H9 (cell line): ENCODE measurements around the gene CAMTA1. TPM values are rescaled to one million over a fixed set of nuclear protein-coding genes. Genes with fewer than 3 reads are reported as not detected.

ENCODE experiments used
- DNase-seq: peaks from one replicate; pipeline ENCODE4 v3.0.0-alpha.2; 2017
- H2AFZ ChIP-seq: one replicate; pipeline ENCODE4 v1.6.1; 2013; ENCODE audit warnings: mild to moderate bottlenecking, low read length, control low read depth, moderate library complexity
- H2AK5ac ChIP-seq: 2 replicates; pipeline ENCODE4 v1.6.1; 2013; ENCODE audit warnings: low read length, control low read depth, mixed read lengths; ENCODE audit not compliant: insufficient read length
- H2BK120ac ChIP-seq: one replicate; pipeline ENCODE4 v1.6.1; 2013; ENCODE audit warnings: low read depth, mild to moderate bottlenecking, low read length, control low read depth, inconsistent platforms; ENCODE audit not compliant: poor library complexity, severe bottlenecking
- H2BK12ac ChIP-seq: 2 replicates; pipeline ENCODE4 v1.6.1; 2013; ENCODE audit warnings: low read length, control low read depth, mixed read lengths, low read depth; ENCODE audit not compliant: insufficient read length
- H2BK15ac ChIP-seq: 2 replicates; pipeline ENCODE4 v1.6.1; 2013; ENCODE audit warnings: low read depth, low read length, control low read depth
- H2BK20ac ChIP-seq: one replicate; pipeline ENCODE4 v1.6.1; 2013; ENCODE audit warnings: low read depth, mild to moderate bottlenecking, low read length, control low read depth, inconsistent platforms; ENCODE audit not compliant: poor library complexity, severe bottlenecking
- H2BK5ac ChIP-seq: 2 replicates; pipeline ENCODE4 v1.6.1; 2013; ENCODE audit warnings: low read length, control low read depth, mixed read lengths; ENCODE audit not compliant: insufficient read length
- H3K14ac ChIP-seq: 2 replicates; pipeline ENCODE4 v1.6.1; 2013; ENCODE audit warnings: low read length, control low read depth; ENCODE audit not compliant: insufficient read depth
- H3K18ac ChIP-seq: 2 replicates; pipeline ENCODE4 v1.6.1; 2013; ENCODE audit warnings: low read depth, mild to moderate bottlenecking, mixed read lengths, low read length, control low read depth; ENCODE audit not compliant: insufficient read length
- H3K23ac ChIP-seq: 2 replicates; pipeline ENCODE4 v1.6.1; 2013; ENCODE audit warnings: low read length, control low read depth, mixed read lengths, low read depth; ENCODE audit not compliant: insufficient read length
- H3K23me2 ChIP-seq: 2 replicates; pipeline ENCODE4 v1.6.1; 2013; ENCODE audit warnings: low read depth, mild to moderate bottlenecking, mixed read lengths, low read length, control low read depth; ENCODE audit not compliant: insufficient read length, poor library complexity, severe bottlenecking
- H3K27ac ChIP-seq: 2 replicates; pipeline ENCODE4 v1.5.1; 2013; ENCODE audit warnings: low read length, control low read depth, mixed read lengths, low read depth; ENCODE audit not compliant: insufficient read length
- H3K27me3 ChIP-seq: 2 replicates; pipeline ENCODE4 v1.6.1; 2013; ENCODE audit warnings: low read length, control low read depth, inconsistent platforms; ENCODE audit not compliant: insufficient read depth
- H3K4ac ChIP-seq: 2 replicates; pipeline ENCODE4 v1.6.1; 2013; ENCODE audit warnings: low read depth, mild to moderate bottlenecking, control low read depth, inconsistent platforms, low read length, moderate library complexity
- H3K4me1 ChIP-seq: 2 replicates; pipeline ENCODE4 v1.6.1; 2013; ENCODE audit warnings: low read length, control low read depth, inconsistent platforms; ENCODE audit not compliant: insufficient read depth
- H3K4me2 ChIP-seq: 2 replicates; pipeline ENCODE4 v1.6.1; 2013; ENCODE audit warnings: low read length, control low read depth, mixed read lengths; ENCODE audit not compliant: insufficient read length, insufficient read depth
- H3K56ac ChIP-seq: 2 replicates; pipeline ENCODE4 v1.6.1; 2013; ENCODE audit warnings: low read depth, mild to moderate bottlenecking, mixed read lengths, low read length, control low read depth; ENCODE audit not compliant: insufficient read length
- H3K79me1 ChIP-seq: 2 replicates; pipeline ENCODE4 v1.6.1; 2013; ENCODE audit warnings: low read depth, mild to moderate bottlenecking, moderate library complexity, low read length, control low read depth, inconsistent platforms; ENCODE audit not compliant: insufficient read depth, poor library complexity, severe bottlenecking
- H3K79me2 ChIP-seq: 2 replicates; pipeline ENCODE4 v1.6.1; 2013; ENCODE audit warnings: low read length, control low read depth, inconsistent platforms; ENCODE audit not compliant: insufficient read depth
- H3K9ac ChIP-seq: 2 replicates; pipeline ENCODE4 v1.6.1; 2013; ENCODE audit warnings: low read length, control low read depth, mixed read lengths; ENCODE audit not compliant: insufficient read length; ENCODE audit errors: extremely low read depth
- H3K9me3 ChIP-seq: one replicate; pipeline ENCODE4 v1.6.1; 2013; ENCODE audit warnings: low read depth, low read length, inconsistent platforms; ENCODE audit not compliant: control insufficient read depth
- H3T11ph ChIP-seq: one replicate; pipeline ENCODE4 v1.6.1; 2013; ENCODE audit warnings: mild to moderate bottlenecking, low read length, control low read depth, inconsistent platforms
- H4K20me1 ChIP-seq: one replicate; pipeline ENCODE4 v1.6.1; 2013; ENCODE audit not compliant: control insufficient read depth, insufficient read length, insufficient read depth
- H4K5ac ChIP-seq: 2 replicates; pipeline ENCODE4 v1.6.1; 2013; ENCODE audit warnings: low read depth, mild to moderate bottlenecking, mixed read lengths, low read length, control low read depth; ENCODE audit not compliant: insufficient read length
- H4K8ac ChIP-seq: replicated peaks from 2 replicates; pipeline ENCODE4 v1.6.1; 2013; ENCODE audit warnings: low read length, control low read depth, mixed read lengths, low read depth; ENCODE audit not compliant: insufficient read length
- H4K91ac ChIP-seq: 2 replicates; pipeline ENCODE4 v1.6.1; 2013; ENCODE audit warnings: low read depth, mild to moderate bottlenecking, moderate library complexity, mixed read lengths, low read length, control low read depth; ENCODE audit not compliant: insufficient read length
- H3K27ac Mint-ChIP-seq, 3 experiments: 2 replicates in 2 of 3; 3 replicates in 1 of 3; pipeline ENCODE4 v1.8.0; 2020 to 2021; ENCODE audit warnings: mixed read lengths in 3 of 3, mild to moderate bottlenecking in 1 of 3, moderate library complexity in 1 of 3
- H3K27me3 Mint-ChIP-seq: 2 replicates; pipeline ENCODE4 v1.8.0; 2021; ENCODE audit warnings: low read depth, mild to moderate bottlenecking, moderate library complexity, mixed read lengths
- H3K36me3 Mint-ChIP-seq, 3 experiments: 2 replicates in 2 of 3; 3 replicates in 1 of 3; pipeline ENCODE4 v1.8.0; 2020 to 2021; ENCODE audit warnings: low read depth in 3 of 3, mixed read lengths in 3 of 3; ENCODE audit not compliant: insufficient read depth in 1 of 3
- H3K4me1 Mint-ChIP-seq, 2 experiments: 2 replicates each; pipeline ENCODE4 v1.8.0; 2020; ENCODE audit warnings: mixed read lengths in 2 of 2
- H3K4me3 Mint-ChIP-seq, 2 experiments: 2 replicates in 1 of 2; 3 replicates in 1 of 2; pipeline ENCODE4 v1.8.0; 2020 to 2021; ENCODE audit warnings: mild to moderate bottlenecking in 2 of 2, mixed read lengths in 2 of 2, moderate library complexity in 1 of 2
- H3K9me3 Mint-ChIP-seq, 2 experiments: 2 replicates in 1 of 2; 3 replicates in 1 of 2; pipeline ENCODE4 v1.8.0; 2020; ENCODE audit warnings: mild to moderate bottlenecking in 2 of 2, mixed read lengths in 2 of 2, moderate library complexity in 1 of 2
- CTCF ChIP-seq: fragments of 200-600 bp; sonication (generic); conservative IDR thresholded peaks from 3 replicates; pipeline ENCODE4 v1.8.0; 2021; ENCODE audit warnings: antibody characterized with exemption, mild to moderate bottlenecking
- WGBS: extraction: QIAGEN DNeasy Blood & Tissue Kit; methylation state at CpG from one replicate; pipeline ENCODE4 v1.1.7; 2013; ENCODE audit warnings: missing lambda C conversion rate, low lambda C conversion rate, mixed read lengths; ENCODE audit not compliant: insufficient read length; ENCODE audit errors: extremely low coverage; 5-methylcytosine and 5-hydroxymethylcytosine counted together
- total RNA-seq: library from RNA; stranded (reverse); gene quantifications from 2 replicates; pipeline ENCODE4 v1.2.1, GENCODE V29; 2021

The CAMTA1 gene
- total RNA-seq, 1 experiment from 2014 or later = 115 TPM

- no peak overlapping the region for H2BK120ac ChIP-seq
Measured at GRCh38 chr1:7590426-7590790, 805.2 kb downstream of the CAMTA1 start.

More at GRCh38 chr1:7590426-7590790, 805.2 kb downstream of the CAMTA1 start:
- Histone ChIP-seq H4K8ac (no peak overlapping the region), H2BK20ac (no peak overlapping the region), H4K91ac (no peak overlapping the region), H2BK12ac (no peak overlapping the region), H3K18ac (no peak overlapping the region), H3K4me2 (no peak overlapping the region), H3K4ac (no peak overlapping the region), H2BK15ac (no peak overlapping the region), H3K79me1 (no peaks in the 10 kb centered on the region), H3K79me2 (no peaks in the 10 kb centered on the region), H3K14ac (no peak overlapping the region), H3T11ph (no peak overlapping the region), H3K9me3 (no peaks in the 10 kb centered on the region), H3K4me1 (no peaks in the 10 kb centered on the region), H4K20me1 (no peaks in the 10 kb centered on the region), H3K27ac (no peak overlapping the region), H2AFZ (no peak overlapping the region), H2AK5ac (no peak overlapping the region), H4K5ac (no peak overlapping the region), H3K23ac (no peak overlapping the region), H3K27me3 (no peaks in the 10 kb centered on the region), H3K23me2 (no peaks in the 10 kb centered on the region), H2BK5ac (no peak overlapping the region), H3K56ac (no peak overlapping the region), H3K9ac (no peak overlapping the region)
- peaks cover 5 to 7% of the 10 kb centered on the region in 2 experiments; a peak in 3 of 4 replicates for H3K4me1 Mint-ChIP-seq
- H3K4me3 Mint-ChIP-seq = no peak overlapping the region
- H3K36me3 Mint-ChIP-seq = no peaks in the 10 kb centered on the region
- H3K9me3 Mint-ChIP-seq = no peaks in the 10 kb centered on the region
- WGBS = no CpG with 5 or more reads among the region's 4 CpGs
- no peak for DNase-seq
- TF ChIP-seq CTCF = no peak
- no peaks in the 10 kb centered on the region for H3K27me3 Mint-ChIP-seq
- no peak overlapping the region for H3K27ac Mint-ChIP-seq
